ENCODE data around the gene ACOT2.

DNA sequence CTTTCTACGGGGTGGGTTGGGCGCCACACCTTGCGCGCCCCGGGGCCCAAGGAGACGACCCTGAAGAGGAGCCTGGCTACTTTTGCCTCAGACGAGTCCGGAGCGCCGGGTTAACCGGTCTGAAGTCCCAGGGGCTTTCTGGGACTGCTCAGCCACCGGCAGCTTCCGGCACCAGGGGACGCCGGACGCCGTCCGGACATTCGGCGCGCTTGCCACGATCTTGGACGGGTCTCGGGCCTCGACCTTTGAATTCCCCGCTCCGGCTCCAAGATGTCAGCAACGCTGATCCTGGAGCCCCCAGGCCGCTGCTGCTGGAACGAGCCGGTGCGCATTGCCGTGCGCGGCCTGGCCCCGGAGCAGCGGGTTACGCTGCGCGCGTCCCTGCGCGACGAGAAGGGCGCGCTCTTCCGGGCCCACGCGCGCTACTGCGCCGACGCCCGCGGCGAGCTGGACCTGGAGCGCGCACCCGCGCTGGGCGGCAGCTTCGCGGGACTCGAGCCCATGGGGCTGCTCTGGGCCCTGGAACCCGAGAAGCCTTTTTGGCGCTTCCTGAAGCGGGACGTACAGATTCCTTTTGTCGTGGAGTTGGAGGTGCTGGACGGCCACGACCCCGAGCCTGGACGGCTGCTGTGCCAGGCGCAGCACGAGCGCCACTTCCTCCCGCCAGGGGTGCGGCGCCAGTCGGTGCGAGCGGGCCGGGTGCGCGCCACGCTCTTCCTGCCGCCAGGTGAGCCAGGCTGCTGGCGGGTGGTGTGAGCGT lies 22.9 kb downstream of the ACOT2 start, which contains the start of gene ACOT4:
- TF ChIP-seq, protein P1, sequence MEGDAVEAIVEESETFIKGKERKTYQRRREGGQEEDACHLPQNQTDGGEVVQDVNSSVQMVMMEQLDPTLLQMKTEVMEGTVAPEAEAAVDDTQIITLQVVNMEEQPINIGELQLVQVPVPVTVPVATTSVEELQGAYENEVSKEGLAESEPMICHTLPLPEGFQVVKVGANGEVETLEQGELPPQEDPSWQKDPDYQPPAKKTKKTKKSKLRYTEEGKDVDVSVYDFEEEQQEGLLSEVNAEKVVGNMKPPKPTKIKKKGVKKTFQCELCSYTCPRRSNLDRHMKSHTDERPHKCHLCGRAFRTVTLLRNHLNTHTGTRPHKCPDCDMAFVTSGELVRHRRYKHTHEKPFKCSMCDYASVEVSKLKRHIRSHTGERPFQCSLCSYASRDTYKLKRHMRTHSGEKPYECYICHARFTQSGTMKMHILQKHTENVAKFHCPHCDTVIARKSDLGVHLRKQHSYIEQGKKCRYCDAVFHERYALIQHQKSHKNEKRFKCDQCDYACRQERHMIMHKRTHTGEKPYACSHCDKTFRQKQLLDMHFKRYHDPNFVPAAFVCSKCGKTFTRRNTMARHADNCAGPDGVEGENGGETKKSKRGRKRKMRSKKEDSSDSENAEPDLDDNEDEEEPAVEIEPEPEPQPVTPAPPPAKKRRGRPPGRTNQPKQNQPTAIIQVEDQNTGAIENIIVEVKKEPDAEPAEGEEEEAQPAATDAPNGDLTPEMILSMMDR (IDR thresholded peaks at IDR 0.05) = no peak
- no peak for TF ChIP-seq POLR2A (IDR thresholded peaks at IDR 0.05)

Data from testis (tissue), 2 donors.